ENCODE data around the gene CMTM8.

CMTM8 gene

DNA sequence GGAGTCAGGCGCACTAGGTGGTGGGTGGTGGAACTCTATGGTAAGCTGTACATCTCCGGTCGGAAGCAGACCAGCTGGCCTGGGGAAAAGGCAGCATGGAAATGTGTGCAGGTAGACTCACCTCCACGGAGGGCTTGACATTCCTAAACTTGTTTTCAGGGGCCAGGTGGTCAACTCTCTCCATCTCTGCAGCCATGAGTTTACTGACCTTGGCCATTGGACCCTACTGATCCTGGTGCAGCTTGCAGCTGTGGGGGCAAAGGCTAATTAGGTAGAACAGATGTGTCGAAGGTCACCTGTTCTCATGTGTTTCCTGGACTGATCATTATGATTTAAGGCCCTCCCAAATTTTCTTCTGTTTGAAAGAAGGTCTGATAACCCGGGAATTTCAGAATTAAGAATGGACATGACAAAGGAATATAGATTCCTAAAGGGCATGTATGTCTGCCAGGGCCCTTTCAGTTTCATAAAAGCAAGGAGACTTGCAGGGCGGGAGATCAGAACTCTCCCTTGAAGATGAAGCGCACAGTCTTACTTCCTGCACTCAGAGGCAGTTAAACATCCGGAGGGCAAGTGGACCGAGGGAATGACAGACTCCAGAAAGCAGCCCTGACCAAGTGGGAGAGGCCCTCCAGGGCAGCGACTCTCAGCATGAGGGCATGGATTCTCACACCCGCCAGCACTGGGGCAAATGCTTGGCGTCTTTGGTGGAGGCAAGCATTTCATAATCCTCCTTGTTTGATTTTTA, 97.1 kb downstream of the CMTM8 start:
- DNase-seq (ENCODE audit: low read depth in 3 of 3): no peak

GRCh38 chr3:32336113-32336498, 97.6 kb downstream of the CMTM8 start:
- no peak for DNase-seq (ENCODE audit: low read depth in 3 of 3)

GRCh38 chr3:32337505-32337904, 99.0 kb downstream of the CMTM8 start:
- DNase-seq (ENCODE audit: low read depth in 3 of 3): no peak

GRCh38 chr3:32340039-32340438, 101.6 kb downstream of the CMTM8 start:
- DNase-seq (ENCODE audit: low read depth in 3 of 3): no peak

DNA sequence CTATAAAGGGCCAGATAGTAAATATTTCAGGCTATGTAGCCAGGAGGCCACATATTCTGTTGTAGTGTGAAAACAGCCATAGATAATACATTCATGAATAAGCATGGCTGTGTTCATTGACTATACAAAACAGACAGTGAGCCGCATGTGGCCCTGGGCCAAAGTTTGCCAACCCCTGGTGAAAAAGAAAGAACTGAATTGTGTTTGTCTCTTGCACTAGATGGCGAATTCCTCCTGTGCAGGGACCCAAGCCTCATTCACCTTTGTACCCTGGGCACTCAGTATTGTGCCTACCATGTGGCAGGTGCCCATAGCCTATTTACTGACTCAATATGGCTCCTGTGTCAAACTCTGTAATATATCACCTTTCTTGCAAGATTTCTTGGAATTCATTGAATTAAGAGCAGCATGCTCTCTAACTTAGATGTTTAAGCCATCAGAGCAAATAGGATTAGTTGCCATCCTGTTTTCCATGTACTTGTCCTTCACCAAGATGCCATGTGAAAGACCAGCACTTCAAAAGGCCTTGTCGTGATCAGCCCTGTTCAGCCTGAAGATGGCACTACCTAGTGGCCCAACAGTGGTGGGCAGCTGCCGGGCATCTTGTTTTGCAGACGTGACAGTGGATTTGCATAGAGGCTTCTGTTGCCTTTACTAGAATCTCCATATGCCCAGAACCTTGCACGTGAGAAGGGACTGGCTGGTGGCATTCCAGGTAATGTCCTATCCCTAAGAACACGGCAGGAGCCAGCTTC, 102.3 kb downstream of the CMTM8 start:
- DNase-seq (ENCODE audit: low read depth in 3 of 3): no peak

- no peak for DNase-seq (ENCODE audit: low read depth in 3 of 3)
These were observed 109.1 kb downstream of the CMTM8 start for GRCh38 chr3:32347343-32348125.

DNA sequence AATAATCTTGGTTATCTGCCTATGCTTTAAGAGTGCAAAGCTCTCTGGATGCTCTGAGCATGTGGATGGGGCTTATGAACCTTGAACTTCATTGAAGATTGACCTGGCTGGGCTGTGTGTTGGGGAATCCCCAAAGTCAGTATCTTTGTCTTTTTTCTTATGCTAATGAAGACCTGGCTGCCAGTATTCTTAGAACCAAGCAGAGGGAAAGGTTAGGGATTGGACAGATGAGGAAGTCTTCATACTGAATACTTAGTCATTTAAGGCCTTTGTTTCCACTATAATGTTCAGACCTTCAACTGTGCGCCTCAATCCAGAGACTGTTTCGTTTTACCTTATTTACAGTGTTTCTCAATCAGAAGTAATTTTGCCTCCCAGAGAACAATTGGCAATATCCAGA, 110.7 kb downstream of the CMTM8 start:
- no peak for DNase-seq (ENCODE audit: low read depth in 3 of 3)

GRCh38 chr3:32352563-32352962, 114.1 kb downstream of the CMTM8 start:
- DNase-seq (ENCODE audit: low read depth in 3 of 3): no peak

DNA sequence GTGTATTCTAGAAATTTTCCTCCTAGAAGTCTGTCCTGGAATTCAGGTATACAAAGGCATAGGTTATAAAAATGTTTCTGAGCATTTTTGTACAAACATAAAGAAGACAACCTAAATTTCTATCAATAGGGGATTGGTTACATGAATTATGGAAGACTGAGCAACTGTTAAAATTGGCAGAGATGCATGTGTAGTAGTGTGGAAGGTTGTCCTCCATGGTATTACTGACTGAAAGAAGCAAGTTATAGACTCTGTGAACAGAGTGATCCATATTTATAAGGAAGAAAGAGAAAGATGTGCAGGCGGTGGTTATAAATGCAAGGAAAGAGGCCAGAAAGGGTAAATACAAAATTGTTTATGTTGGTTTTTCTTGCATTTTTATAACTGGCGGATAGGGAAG, 114.9 kb downstream of the CMTM8 start:
- no peak for DNase-seq (ENCODE audit: low read depth in 3 of 3)

- no peak for DNase-seq (ENCODE audit: low read depth in 3 of 3)
These were observed 115.9 kb downstream of the CMTM8 start for GRCh38 chr3:32354362-32354778.

DNA sequence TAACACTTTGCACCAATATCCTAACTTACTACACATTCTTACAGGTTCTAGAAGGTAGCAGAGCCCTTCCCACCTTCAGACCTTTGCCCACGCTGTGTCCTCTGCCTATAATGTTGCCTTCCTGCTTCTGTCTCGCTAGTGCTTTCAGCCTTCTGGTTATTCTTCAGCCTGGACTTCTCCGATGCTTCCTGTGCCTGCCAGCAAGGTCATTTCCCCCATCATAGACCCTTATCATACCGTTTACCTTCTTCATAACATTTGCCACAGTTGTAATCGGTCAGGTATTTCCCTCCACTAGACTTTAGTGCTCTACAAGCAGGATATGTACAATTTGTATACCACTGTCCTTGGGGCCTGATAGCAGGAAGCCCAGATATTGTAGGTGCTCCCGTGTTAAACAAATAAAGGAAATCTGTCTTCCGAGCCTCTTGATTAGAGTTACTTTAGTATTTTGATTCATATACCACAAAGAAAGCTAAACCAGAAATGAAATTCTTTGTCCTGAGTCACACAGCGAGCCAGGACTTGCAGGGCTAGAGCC, 117.3 kb downstream of the CMTM8 start:
- no peak for DNase-seq (ENCODE audit: low read depth in 3 of 3)

DNA sequence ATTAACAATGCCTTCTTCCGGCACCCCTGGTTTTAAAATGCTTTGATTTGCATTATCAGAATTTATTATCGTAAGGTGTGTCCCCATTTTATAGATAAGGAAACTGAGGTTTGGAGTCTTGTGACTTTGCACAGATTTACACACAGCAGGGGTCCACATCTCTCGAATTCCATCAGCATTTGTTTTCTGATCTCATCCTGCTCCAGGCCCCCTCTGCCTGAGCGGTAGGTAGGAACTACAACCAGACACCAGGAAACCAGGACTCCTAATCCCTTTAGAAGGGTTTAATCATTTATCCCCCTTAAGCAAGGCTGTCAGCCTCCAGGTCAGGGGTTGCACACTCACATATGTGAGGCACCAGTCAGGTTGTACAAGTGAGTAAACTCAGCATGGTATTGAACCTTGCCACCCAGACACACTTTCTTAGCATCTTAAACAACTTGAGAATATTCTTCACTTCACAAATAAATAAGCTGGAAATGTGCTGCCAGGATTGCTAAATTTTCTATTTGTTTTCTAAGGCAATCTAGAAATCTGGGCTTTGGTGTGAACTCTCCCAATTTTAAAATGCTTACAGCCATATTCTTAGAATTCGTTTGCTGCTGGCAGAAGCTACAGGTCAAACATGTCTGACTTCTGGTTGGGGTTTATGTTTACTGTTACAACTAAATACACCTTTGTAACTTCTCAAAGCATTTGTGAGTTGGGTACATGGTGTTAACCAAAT, 121.4 kb downstream of the CMTM8 start:
- no peak for DNase-seq (ENCODE audit: low read depth in 3 of 3)

DNA sequence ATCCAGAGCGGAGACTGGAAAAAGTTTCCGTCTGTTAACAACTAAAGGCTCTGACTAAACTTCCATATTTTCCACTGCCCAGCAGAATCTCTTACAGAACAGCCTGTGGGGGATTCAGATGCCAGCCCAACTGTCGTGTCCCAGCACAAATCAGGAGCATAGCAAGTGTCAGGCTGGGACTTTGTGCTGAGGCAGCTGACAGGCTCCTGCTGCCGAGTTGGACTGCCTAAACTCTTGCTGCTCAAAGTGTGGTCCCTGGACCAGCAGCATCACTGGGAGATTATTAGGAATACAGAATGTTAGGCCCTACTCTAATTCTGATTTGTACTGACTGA, 122.0 kb downstream of the CMTM8 start:
- no peak for DNase-seq (ENCODE audit: low read depth in 3 of 3)

DNA sequence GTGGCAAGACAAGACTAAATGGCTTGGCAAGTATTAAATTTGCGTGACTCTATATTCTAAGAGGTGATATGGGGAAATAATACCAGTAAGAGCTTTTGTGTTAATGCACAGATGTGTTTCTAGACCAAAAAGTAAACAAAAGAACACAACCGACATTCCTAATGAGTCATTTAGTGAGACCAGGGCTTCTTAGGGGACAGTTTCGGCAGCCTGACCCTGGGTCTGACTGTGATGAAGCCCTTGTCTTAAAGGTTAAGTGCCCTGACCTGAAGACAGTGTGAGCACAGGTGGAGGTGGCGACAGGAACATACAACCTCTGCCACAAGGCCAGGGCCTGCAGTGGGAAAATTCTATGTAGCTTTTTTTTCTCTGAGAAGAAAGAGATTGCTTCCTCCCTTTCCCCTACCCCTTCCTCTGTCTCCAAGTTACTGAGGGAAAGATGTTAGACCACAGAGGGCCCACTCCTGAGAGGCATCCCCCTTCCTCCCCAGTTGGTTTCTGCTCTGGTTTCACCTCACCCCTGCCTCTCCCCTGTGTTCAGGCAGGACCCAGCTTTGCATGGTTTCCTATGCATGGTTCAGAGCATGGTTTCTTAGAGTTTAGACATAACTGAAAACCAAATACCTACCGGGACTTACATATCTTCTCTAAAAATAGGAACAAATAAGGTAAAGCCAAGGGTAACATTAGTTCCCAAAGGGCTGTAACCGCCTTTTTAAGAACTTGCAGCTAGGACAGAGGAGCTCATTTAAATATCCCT, 128.3 kb downstream of the CMTM8 start:
- DNase-seq (ENCODE audit: low read depth in 3 of 3): no peak

- DNase-seq (ENCODE audit: low read depth in 3 of 3): no peak
These were observed 129.0 kb downstream of the CMTM8 start for GRCh38 chr3:32367442-32367841.

DNA sequence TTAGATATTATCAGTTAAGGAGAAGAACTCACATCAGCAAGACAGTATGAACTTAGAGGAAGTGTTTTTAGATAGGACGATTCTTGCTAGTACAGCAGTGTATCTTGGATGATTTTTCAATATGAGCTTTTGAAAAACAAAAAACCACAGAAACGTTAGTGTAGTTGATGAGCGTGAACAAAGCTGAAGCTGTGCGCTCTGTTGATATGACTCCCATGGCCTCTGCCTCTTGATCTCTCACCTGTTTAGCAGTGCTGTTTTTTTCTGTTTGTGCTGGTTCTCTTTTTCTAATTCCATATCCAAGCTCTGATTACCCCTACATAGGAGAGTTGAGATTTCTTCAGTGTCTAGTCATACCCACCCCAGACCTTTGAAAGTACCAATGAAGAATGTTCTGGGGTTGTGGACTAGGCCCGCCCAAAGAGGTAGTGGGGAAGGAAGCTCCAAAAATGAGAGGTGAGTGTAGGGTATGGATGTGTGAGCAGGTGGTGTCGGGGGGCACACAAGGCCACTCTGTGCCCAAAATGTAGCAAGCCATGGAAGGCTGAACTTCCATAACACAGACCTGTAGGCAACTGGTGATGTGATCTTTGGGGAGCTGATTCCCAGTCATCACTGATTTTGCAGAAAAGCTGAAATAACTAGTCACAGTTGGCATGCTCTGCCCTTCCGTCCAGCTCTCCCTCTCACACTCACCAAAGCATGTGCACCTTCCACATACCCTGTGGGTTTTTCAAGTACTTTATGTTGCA, 133.2 kb downstream of the CMTM8 start:
- DNase-seq (ENCODE audit: low read depth in 3 of 3): no peak

GRCh38 chr3:32372213-32372490, 133.7 kb downstream of the CMTM8 start:
- no peak for DNase-seq (ENCODE audit: low read depth in 3 of 3)

GRCh38 chr3:32373276-32373675, 134.8 kb downstream of the CMTM8 start:
- DNase-seq (ENCODE audit: low read depth in 3 of 3): no peak

- DNase-seq (ENCODE audit: low read depth in 3 of 3): no peak
These were observed 135.4 kb downstream of the CMTM8 start for GRCh38 chr3:32373844-32374243.

DNA sequence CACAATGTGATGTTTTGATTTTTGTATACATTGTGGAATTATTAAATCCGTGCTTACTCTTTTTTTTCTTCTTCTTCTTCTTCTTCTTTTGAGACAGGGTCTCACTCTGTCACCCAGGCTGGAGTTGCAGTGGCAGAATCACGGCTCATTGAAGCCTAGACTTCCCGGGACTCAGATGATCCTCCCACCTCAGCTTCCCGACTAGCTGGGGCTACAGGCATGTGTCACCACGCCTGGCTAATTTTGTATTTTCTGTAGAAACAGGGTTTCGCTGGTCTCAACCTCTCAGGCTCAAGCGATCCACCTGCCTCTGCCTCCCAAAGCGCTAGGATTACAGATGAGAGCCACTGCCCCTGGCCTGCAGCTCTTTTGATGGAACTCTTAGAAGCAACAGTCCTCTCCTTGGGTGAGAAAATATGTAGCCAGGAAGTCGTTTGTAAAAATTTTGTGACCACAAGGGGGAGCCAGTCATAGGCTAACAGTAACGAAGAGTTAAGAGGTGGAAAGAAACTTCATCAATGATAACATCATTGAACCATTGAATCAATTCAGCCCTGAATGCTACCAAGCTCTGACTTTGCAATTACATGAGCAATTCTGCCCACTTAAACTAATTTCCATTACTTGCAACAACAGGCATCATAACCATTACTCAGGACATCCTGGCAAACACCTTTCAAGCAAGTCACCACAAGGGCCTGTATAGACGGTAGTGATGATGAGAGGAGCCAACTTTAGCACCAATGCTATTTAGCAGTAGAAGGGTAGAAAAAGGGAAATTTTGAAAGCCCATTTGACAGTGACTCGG, 136.5 kb downstream of the CMTM8 start:
- DNase-seq (ENCODE audit: low read depth in 3 of 3): peak; percentile 30 to 74 (median 46)
